ENCODE results near the gene KRTAP5-8.
"Not testable (repeated sequence)": the region's sequence is repeated elsewhere in the genome, so short reads cannot be mapped to it uniquely, and the experiment has no call there.

KRTAP5-8 gene

DNA sequence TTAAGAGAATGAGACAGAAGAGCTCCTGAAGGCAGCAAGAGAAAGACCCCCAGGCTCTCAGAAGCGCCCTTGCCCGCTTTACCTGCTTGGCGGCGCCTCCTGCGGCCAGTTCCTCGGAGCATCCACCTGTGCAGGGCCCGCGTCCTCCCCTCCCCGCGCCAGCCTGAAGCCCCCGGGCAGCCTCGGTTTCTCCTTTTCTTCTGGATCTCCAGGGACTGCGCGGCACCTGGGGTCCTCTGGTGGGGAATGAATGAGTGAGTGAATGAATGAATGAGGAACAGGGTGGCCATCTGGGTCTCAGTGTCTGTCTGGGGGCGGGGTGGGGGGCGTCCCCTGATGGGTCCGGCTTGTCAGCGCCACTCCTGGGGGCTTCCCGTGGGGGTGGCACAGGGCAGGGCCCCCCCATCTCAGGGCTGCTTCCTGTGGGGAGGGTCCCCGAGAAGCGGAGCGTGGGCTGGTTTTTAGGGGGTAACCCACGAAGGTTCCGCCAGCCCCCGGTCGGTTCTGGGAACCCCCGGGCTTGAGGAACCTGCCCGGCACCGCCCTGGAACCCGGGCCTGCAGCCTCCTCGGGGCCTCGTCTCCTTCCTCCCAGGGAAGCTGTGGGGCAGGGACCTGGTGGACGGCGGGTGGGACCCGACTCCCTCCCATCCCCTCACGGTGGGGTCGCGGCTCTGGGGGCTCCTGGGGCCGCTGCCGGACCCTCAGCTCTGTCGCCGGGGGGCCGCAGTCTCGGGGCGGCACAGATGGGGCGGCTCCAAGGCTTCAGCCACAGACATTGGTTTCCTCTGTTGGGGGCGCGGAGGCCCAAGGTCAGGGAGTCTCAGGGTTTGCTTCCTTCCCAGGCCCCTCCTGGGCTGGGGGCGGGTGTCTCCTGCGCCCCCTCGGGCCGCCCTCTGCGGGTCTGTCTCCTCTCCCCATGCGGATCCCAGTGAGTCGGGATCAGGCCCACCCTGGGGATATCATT is 19.0 kb upstream of the KRTAP5-8 start:
- Histone ChIP-seq H3K27ac (no peak overlapping the region), H3K4me3 (no peak overlapping the region)
- no peak for DNase-seq (ENCODE audit: low spot score)
- no peak for TF ChIP-seq CTCF (IDR thresholded peaks at IDR 0.05)

- no peak overlapping the region for H3K4me3 ChIP-seq
- DNase-seq (ENCODE audit: low spot score), result no peak
- no peak overlapping the region for H3K27ac ChIP-seq
- TF ChIP-seq CTCF (IDR thresholded peaks at IDR 0.05), result no peak
Observed at GRCh38 chr11:71519546-71519945, 18.3 kb upstream of the KRTAP5-8 start.

- DNase-seq (ENCODE audit: low spot score), result no peak
Observed at GRCh38 chr11:71525188-71525937, 12.5 kb upstream of the KRTAP5-8 start.

GRCh38 chr11:71525938-71526495 is 11.8 kb upstream of the KRTAP5-8 start:
- TF ChIP-seq CTCF (IDR thresholded peaks at IDR 0.05), result no peak
- Histone ChIP-seq H3K4me3 (no peak overlapping the region), H3K27ac (no peak overlapping the region)
- no peak for DNase-seq (ENCODE audit: low spot score)

More at GRCh38 chr11:71525188-71525937, 12.5 kb upstream of the KRTAP5-8 start:
- H3K4me3 ChIP-seq, result no peak overlapping the region
- no peak overlapping the region for H3K27ac ChIP-seq
- TF ChIP-seq CTCF (IDR thresholded peaks at IDR 0.05), result no peak

- not testable (repeated sequence) for H3K4me3 ChIP-seq; H3K27ac ChIP-seq; DNase-seq (ENCODE audit: low spot score)
Observed at GRCh38 chr11:71526796-71527575, 10.8 kb upstream of the KRTAP5-8 start, which contains the start of gene KRTAP5-7. TSS of gene KRTAP5-7 (plus strand) at chr11:71527267. CDS start at chr11:71527301, 34 bp downstream.

DNA sequence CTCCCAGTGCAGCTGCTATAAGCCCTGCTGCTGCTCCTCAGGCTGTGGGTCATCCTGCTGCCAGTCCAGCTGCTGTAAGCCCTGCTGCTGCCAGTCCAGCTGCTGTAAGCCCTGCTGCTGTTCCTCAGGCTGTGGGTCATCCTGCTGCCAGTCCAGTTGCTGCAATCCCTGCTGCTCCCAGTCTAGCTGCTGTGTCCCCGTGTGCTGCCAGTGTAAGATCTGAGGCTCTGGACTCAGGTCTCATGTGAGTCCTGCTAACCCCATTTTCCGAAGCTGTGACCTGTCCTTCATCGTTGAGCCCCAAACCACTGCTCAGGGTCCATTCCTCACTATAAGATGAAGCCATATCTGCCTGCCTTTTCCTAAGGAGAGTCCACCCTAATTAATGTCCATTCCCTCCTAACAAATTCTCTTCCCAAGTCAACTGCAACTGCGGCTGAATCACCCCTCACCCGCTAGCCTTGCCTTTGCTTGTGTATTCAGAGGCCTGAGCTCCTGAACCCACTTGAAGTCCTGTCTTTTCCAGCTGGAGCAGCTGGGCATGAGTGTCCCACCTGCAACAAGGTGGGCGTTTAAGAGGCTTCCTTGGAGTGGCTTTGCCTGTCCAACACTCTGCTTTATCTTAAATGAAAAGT is 10.1 kb upstream of the KRTAP5-8 start:
- Histone ChIP-seq H3K4me3 (no peak overlapping the region), H3K27ac (no peak overlapping the region)
- no peak for DNase-seq (ENCODE audit: low spot score)
- no peak for TF ChIP-seq CTCF (IDR thresholded peaks at IDR 0.05)

Measured in coronary artery (tissue), 2 donors.